SK-N-SH (cell line): Measurements from ENCODE around the gene AUH. TPM values are rescaled to one million over a fixed set of nuclear protein-coding genes. Genes with fewer than 3 reads are reported as not detected.

Experiments
- CTCF ChIA-PET: fragments of 300-600, 350-600 bp; formaldehyde crosslinking; extraction: SDS; loops from one replicate; lab custom pipeline; 2021; lab: Yijun Ruan, JAX
- POLR2A ChIA-PET: fragments of 350-600 bp; sonication (Branson Sonifier 250); formaldehyde crosslinking; extraction: SDS; loops from one replicate; lab custom pipeline; 2020; ENCODE audit warnings: antibody characterized with exemption, inconsistent platforms; lab: Yijun Ruan, JAX
- DNase-seq: peaks from one replicate; pipeline ENCODE4 v3.0.0; 2012
- H2AFZ ChIP-seq: fragments of 200-600 bp; sonication (generic); 2 replicates; pipeline ENCODE4 v1.8.1; 2016; ENCODE audit warnings: antibody characterized with exemption, mild to moderate bottlenecking, low read depth
- H3F3A ChIP-seq: fragments of 200-600 bp; sonication (generic); replicated peaks from 2 replicates; pipeline ENCODE3; 2016; ENCODE audit warnings: antibody characterized with exemption, mild to moderate bottlenecking; ENCODE audit not compliant: insufficient read depth
- H3K27ac ChIP-seq, 2 experiments: fragments of 200-500 bp in 1 of 2; fragments of 200-600 bp in 1 of 2; sonication (Bioruptor generic) in 1 of 2; sonication (generic), shearing (Covaris generic) in 1 of 2; 2 replicates each; pipeline versions ENCODE4 v1.5.1 to v1.6.1; 2014 to 2016; ENCODE audit warnings: low read depth in 2 of 2, inconsistent platforms in 1 of 2, low read length in 1 of 2, mild to moderate bottlenecking in 1 of 2, mixed read lengths in 1 of 2
- H3K27me3 ChIP-seq: fragments of 200-600 bp; sonication (generic), shearing (Covaris generic); 2 replicates; pipeline ENCODE4 v1.6.1; 2016; ENCODE audit warnings: mixed run types; ENCODE audit not compliant: insufficient read depth
- H3K36me3 ChIP-seq, 2 experiments: fragments of 200-500 bp in 1 of 2; fragments of 200-600 bp in 1 of 2; sonication (Bioruptor generic) in 1 of 2; sonication (generic) in 1 of 2; replicated peaks in 1 of 2; 2 replicates each; pipeline versions ENCODE3 to v1.5.1; 2014 to 2016; ENCODE audit warnings: low read length in 1 of 2, mild to moderate bottlenecking in 1 of 2; ENCODE audit not compliant: insufficient read depth in 2 of 2, control insufficient read depth in 1 of 2
- H3K4me1 ChIP-seq, 2 experiments: fragments of 200-500 bp in 1 of 2; fragments of 200-600 bp in 1 of 2; sonication (Bioruptor generic) in 1 of 2; sonication (generic), shearing (Covaris generic) in 1 of 2; 2 replicates each; pipeline versions ENCODE4 v1.5.1 to v1.6.1; 2014 to 2016; ENCODE audit warnings: low read depth in 1 of 2, low read length in 1 of 2, mixed run types in 1 of 2; ENCODE audit not compliant: insufficient read depth in 2 of 2, control insufficient read depth in 1 of 2
- H3K4me2 ChIP-seq: fragments of 200-600 bp; sonication (generic), shearing (Covaris generic); 2 replicates; pipeline ENCODE4 v1.6.1; 2017; ENCODE audit warnings: mixed run types
- H3K4me3 ChIP-seq, 2 experiments: fragments of 200-500 bp in 1 of 2; fragments of 200-600 bp in 1 of 2; sonication (Bioruptor generic) in 1 of 2; sonication (generic), shearing (Covaris generic) in 1 of 2; 2 replicates each; pipeline versions ENCODE4 v1.5.1 to v1.8.1; 2014 to 2016; ENCODE audit warnings: low read depth in 2 of 2, inconsistent platforms in 1 of 2, low read length in 1 of 2, mild to moderate bottlenecking in 1 of 2, mixed read lengths in 1 of 2, moderate library complexity in 1 of 2
- H3K79me2 ChIP-seq: fragments of 200-600 bp; sonication (generic); 2 replicates; pipeline ENCODE4 v1.8.1; 2017; ENCODE audit warnings: mild to moderate bottlenecking; ENCODE audit not compliant: insufficient read depth
- H3K9ac ChIP-seq: fragments of 200-600 bp; sonication (generic); 2 replicates; pipeline ENCODE4 v1.6.1; 2017; ENCODE audit warnings: mixed run types
- H3K9me2 ChIP-seq: fragments of 200-600 bp; sonication (generic); 2 replicates; pipeline ENCODE4 v1.6.1; 2017; ENCODE audit warnings: mixed run types
- H3K9me3 ChIP-seq: fragments of 200-600 bp; sonication (generic); 2 replicates; pipeline ENCODE4 v1.6.1; 2017; ENCODE audit warnings: mixed run types, mild to moderate bottlenecking, moderate library complexity
- H4K20me1 ChIP-seq: fragments of 200-600 bp; sonication (generic); 2 replicates; pipeline ENCODE4 v1.6.1; 2017; ENCODE audit warnings: mild to moderate bottlenecking, mixed run types; ENCODE audit not compliant: insufficient read depth
- CHD2 ChIP-seq: fragments of 150-350 bp; IDR thresholded peaks from 2 replicates; pipeline ENCODE4 v1.6.1; 2018; ENCODE audit warnings: low read length; ENCODE audit not compliant: partially characterized antibody
- ELF1 ChIP-seq: IDR thresholded peaks from 2 replicates; pipeline ENCODE4 v1.4.0; 2012
- EZH2phosphoT487 ChIP-seq: fragments of 200-600 bp; sonication (generic); IDR thresholded peaks from 2 replicates; pipeline ENCODE4 v1.6.1; 2017; ENCODE audit warnings: low read depth, mixed run types, mild to moderate bottlenecking, antibody characterized with exemption, moderate library complexity, borderline replicate concordance
- FOSL2 ChIP-seq: IDR thresholded peaks from 2 replicates; pipeline ENCODE4 v1.4.0; 2012; ENCODE audit warnings: low read depth, mild to moderate bottlenecking, moderate library complexity, borderline replicate concordance
- GABPA ChIP-seq: IDR thresholded peaks from 2 replicates; pipeline ENCODE4 v1.4.0; 2012; ENCODE audit warnings: low read depth, mild to moderate bottlenecking
- JUND ChIP-seq: IDR thresholded peaks from 2 replicates; pipeline ENCODE4 v1.4.0; 2012
- MEF2A ChIP-seq: IDR thresholded peaks from 2 replicates; pipeline ENCODE4 v1.4.0; 2012; ENCODE audit warnings: low read depth, borderline replicate concordance
- MXI1 ChIP-seq: IDR thresholded peaks from 2 replicates; pipeline ENCODE4 v1.6.1; 2012; ENCODE audit warnings: mild to moderate bottlenecking, low read depth, low read length, improper control_type of control experiment
- NFIC ChIP-seq: IDR thresholded peaks from 2 replicates; pipeline ENCODE4 v1.4.0; 2012; ENCODE audit warnings: borderline replicate concordance
- NRF1 ChIP-seq: IDR thresholded peaks from 2 replicates; pipeline ENCODE4 v1.6.1; 2012; ENCODE audit warnings: low read depth, mild to moderate bottlenecking, low read length
- POLR2AphosphoS5 ChIP-seq: IDR thresholded peaks from 2 replicates; pipeline ENCODE4 v1.6.1; 2012; ENCODE audit warnings: low read depth, low read length
- RCOR1 ChIP-seq: fragments of 150-350 bp; IDR thresholded peaks from 2 replicates; pipeline ENCODE4 v1.6.1; 2017; ENCODE audit warnings: antibody characterized with exemption, low read length
- RFX5 ChIP-seq: IDR thresholded peaks from 2 replicates; pipeline ENCODE4 v1.6.1; 2012; ENCODE audit warnings: mild to moderate bottlenecking, improper control_type of control experiment, low read length
- RXRA ChIP-seq: IDR thresholded peaks from 2 replicates; pipeline ENCODE4 v1.4.0; 2012; ENCODE audit warnings: low read depth, mild to moderate bottlenecking, borderline replicate concordance
- SMC3 ChIP-seq: IDR thresholded peaks from 2 replicates; pipeline ENCODE4 v1.6.1; 2012; ENCODE audit warnings: low read depth, low read length, improper control_type of control experiment
- TCF12 ChIP-seq: IDR thresholded peaks from 2 replicates; pipeline ENCODE4 v1.4.0; 2012
- TEAD4 ChIP-seq: IDR thresholded peaks from 2 replicates; pipeline ENCODE4 v1.4.0; 2012; ENCODE audit warnings: mild to moderate bottlenecking, borderline replicate concordance; ENCODE audit not compliant: insufficient read depth
- YY1 ChIP-seq: IDR thresholded peaks from 2 replicates; pipeline ENCODE4 v1.4.0; 2012; ENCODE audit warnings: low read depth, mild to moderate bottlenecking
- WGBS: methylation state at CpG from one replicate; pipeline ENCODE4 v1.1.6; 2017; ENCODE audit warnings: low lambda C conversion rate; 5-methylcytosine and 5-hydroxymethylcytosine counted together
- polyA plus RNA-seq, 3 experiments: library from polyadenylated mRNA; depleted of rRNA; stranded (reverse); fragments of >200 nt; gene quantifications; 2 replicates each; pipeline ENCODE4 v1.2.3, GENCODE V29; 2012
- TF ChIP-seq, protein P1 (sequence below): IDR thresholded peaks from 2 replicates; pipeline ENCODE4 v1.6.1; 2012; ENCODE audit warnings: mild to moderate bottlenecking, low read depth, low read length, moderate library complexity
- TF ChIP-seq, protein P2 (sequence below): fragments of 150-350 bp; IDR thresholded peaks from 2 replicates; pipeline ENCODE4 v1.6.1; 2016; ENCODE audit warnings: mild to moderate bottlenecking, low read depth, low read length
- TF ChIP-seq, protein P3 (sequence below): IDR thresholded peaks from 2 replicates; pipeline ENCODE4 v1.4.0; 2012; ENCODE audit warnings: low read depth, borderline replicate concordance
- TF ChIP-seq, protein P4 (sequence below): IDR thresholded peaks from 2 replicates; pipeline ENCODE4; 2012

Gene AUH
- polyA plus RNA-seq, 1 of the 3 experiments (the other 2 are of a cell fraction), result 7.6 TPM

DNA sequence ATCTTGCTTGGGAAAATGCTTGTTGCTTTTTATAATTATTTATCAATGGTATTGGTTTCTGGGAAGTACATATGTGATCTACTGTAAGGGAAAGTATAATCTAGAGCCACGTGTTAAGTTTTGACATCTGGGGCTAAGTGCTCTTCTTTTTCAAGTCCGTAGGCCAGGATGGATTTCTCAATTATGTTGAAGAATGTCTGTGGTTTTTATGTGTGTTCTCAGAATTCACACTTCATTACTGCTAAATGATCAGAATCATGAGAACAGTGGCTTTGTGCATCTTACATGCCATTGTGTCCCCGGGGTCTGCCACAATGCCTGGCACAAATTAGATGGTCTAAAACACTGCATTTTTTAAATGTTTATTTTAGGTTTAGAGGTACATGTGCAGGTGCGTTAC is 14.5 kb upstream of the AUH start:
- no peak for DNase-seq
- Histone ChIP-seq H3K4me1 (peaks cover 3 to 4% of the 10 kb centered on the region in 2 experiments; a peak in 1 of 4 replicates), H3K4me3 (no peak overlapping the region), H3K9me2 (no peaks in the 10 kb centered on the region), H2AFZ (no peak overlapping the region), H3K9me3 (no peaks in the 10 kb centered on the region), H3K4me2 (no peak overlapping the region), H3K79me2 (no peaks in the 10 kb centered on the region), H4K20me1 (no peaks in the 10 kb centered on the region), H3K36me3 (no peaks in the 10 kb centered on the region), H3K27ac (no peak overlapping the region), H3K27me3 (no peaks in the 10 kb centered on the region), H3F3A (peaks cover 28% of the 10 kb centered on the region), H3K9ac (no peak overlapping the region)
- CTCF ChIA-PET, result no interaction called here
- WGBS, result 67% methylated on average over 4 of the region's 4 CpGs
- TF ChIP-seq POLR2AphosphoS5 (no peak), RFX5 (no peak), RXRA (no peak), TCF12 (no peak), FOSL2 (no peak), TEAD4 (no peak)
- TF ChIP-seq, protein P1, sequence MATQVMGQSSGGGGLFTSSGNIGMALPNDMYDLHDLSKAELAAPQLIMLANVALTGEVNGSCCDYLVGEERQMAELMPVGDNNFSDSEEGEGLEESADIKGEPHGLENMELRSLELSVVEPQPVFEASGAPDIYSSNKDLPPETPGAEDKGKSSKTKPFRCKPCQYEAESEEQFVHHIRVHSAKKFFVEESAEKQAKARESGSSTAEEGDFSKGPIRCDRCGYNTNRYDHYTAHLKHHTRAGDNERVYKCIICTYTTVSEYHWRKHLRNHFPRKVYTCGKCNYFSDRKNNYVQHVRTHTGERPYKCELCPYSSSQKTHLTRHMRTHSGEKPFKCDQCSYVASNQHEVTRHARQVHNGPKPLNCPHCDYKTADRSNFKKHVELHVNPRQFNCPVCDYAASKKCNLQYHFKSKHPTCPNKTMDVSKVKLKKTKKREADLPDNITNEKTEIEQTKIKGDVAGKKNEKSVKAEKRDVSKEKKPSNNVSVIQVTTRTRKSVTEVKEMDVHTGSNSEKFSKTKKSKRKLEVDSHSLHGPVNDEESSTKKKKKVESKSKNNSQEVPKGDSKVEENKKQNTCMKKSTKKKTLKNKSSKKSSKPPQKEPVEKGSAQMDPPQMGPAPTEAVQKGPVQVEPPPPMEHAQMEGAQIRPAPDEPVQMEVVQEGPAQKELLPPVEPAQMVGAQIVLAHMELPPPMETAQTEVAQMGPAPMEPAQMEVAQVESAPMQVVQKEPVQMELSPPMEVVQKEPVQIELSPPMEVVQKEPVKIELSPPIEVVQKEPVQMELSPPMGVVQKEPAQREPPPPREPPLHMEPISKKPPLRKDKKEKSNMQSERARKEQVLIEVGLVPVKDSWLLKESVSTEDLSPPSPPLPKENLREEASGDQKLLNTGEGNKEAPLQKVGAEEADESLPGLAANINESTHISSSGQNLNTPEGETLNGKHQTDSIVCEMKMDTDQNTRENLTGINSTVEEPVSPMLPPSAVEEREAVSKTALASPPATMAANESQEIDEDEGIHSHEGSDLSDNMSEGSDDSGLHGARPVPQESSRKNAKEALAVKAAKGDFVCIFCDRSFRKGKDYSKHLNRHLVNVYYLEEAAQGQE, result no peak
- TF ChIP-seq, protein P2, sequence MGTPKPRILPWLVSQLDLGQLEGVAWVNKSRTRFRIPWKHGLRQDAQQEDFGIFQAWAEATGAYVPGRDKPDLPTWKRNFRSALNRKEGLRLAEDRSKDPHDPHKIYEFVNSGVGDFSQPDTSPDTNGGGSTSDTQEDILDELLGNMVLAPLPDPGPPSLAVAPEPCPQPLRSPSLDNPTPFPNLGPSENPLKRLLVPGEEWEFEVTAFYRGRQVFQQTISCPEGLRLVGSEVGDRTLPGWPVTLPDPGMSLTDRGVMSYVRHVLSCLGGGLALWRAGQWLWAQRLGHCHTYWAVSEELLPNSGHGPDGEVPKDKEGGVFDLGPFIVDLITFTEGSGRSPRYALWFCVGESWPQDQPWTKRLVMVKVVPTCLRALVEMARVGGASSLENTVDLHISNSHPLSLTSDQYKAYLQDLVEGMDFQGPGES, result no peak
- POLR2A ChIA-PET, result no interaction called here

DNA sequence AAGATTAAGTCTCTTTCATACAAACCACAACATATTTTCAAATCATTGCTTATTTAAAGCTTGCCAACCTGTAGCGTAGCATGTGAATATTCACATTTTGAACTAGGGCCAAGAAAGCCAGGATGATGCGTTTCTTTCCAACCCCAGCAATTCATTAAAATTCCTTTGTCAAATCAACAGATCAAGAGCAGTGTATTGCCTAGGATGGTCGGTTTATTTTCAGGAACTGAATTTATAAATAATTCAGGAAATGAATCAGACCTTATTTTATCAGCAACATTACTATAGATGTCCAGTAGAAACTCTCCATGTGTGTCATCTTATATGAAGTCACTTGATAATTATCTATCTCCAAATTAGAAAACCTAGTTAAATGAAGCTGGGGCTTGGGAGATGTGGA is 13.2 kb upstream of the AUH start:
- Histone ChIP-seq H3F3A (peaks cover 28% of the 10 kb centered on the region), H3K27ac (peak overlapping the region in 1 of 2 experiments; percentile 80; a peak in 2 of 4 replicates), H3K36me3 (no peaks in the 10 kb centered on the region), H2AFZ (no peak overlapping the region; the same call in 1 of the 2 replicates), H3K9ac (no peak overlapping the region), H3K79me2 (no peaks in the 10 kb centered on the region), H3K4me2 (peak overlapping the region; percentile 33; the same call in 1 of the 2 replicates), H3K9me2 (no peaks in the 10 kb centered on the region), H3K9me3 (no peaks in the 10 kb centered on the region), H3K4me1 (peaks cover 3 to 4% of the 10 kb centered on the region in 2 experiments; a peak in 1 of 4 replicates), H3K27me3 (no peaks in the 10 kb centered on the region), H3K4me3 (peak overlapping the region in 1 of 2 experiments; percentile 2; a peak in 1 of 4 replicates), H4K20me1 (no peaks in the 10 kb centered on the region)
- no peak for DNase-seq
- ChIA-PET CTCF (no interaction called here), POLR2A (no interaction called here)
- 10% methylated on average over 3 of the region's 3 CpGs for WGBS
- peak; percentile 89 for TF ChIP-seq NFIC
- TF ChIP-seq GABPA, result no peak
- TF ChIP-seq SMC3, result no peak
- TF ChIP-seq MEF2A, result peak; percentile 94
- TF ChIP-seq, protein P3, sequence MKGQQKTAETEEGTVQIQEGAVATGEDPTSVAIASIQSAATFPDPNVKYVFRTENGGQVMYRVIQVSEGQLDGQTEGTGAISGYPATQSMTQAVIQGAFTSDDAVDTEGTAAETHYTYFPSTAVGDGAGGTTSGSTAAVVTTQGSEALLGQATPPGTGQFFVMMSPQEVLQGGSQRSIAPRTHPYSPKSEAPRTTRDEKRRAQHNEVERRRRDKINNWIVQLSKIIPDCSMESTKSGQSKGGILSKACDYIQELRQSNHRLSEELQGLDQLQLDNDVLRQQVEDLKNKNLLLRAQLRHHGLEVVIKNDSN, result no peak
- no peak for TF ChIP-seq YY1
- 0 out of 2 replicates have a peak, but pooled peaks have one; percentile 18 for TF ChIP-seq ELF1
- TF ChIP-seq, protein P4, sequence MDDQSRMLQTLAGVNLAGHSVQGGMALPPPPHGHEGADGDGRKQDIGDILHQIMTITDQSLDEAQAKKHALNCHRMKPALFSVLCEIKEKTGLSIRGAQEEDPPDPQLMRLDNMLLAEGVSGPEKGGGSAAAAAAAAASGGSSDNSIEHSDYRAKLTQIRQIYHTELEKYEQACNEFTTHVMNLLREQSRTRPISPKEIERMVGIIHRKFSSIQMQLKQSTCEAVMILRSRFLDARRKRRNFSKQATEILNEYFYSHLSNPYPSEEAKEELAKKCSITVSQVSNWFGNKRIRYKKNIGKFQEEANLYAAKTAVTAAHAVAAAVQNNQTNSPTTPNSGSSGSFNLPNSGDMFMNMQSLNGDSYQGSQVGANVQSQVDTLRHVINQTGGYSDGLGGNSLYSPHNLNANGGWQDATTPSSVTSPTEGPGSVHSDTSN, result peak; percentile 79
- no peak for TF ChIP-seq NRF1
- peak; percentile 75 for TF ChIP-seq JUND
- TF ChIP-seq EZH2phosphoT487, result no peak
- TF ChIP-seq MXI1, result no peak
- no peak for TF ChIP-seq RCOR1
- TF ChIP-seq CHD2, result no peak
